A549 (cell line): Measurements from ENCODE around the gene ANP32E. TPM values are rescaled to one million over a fixed set of nuclear protein-coding genes. Genes with fewer than 3 reads are reported as not detected.

ENCODE experiments used
- ATAC-seq, 2 experiments: fragments of 200-7000 bp in 1 of 2; fragments of >200 bp in 1 of 2; cut with Nextera tagmentation in 1 of 2; cut with Tn5 transposase in 1 of 2; 3 replicates each; pipeline versions ENCODE4 v1.8.0 to v1.9.1; 2018 to 2020; ENCODE audit warnings: mild to moderate bottlenecking in 1 of 2, moderate library complexity in 1 of 2
- CTCF ChIA-PET: fragments of 300-600 bp; sonication (Branson Sonifier 250); formaldehyde crosslinking; extraction: SDS; loops from one replicate; lab custom pipeline; 2021; ENCODE audit warnings: antibody characterized with exemption, inconsistent platforms; lab: Yijun Ruan, JAX
- POLR2A ChIA-PET: fragments of 350-600 bp; formaldehyde crosslinking; extraction: SDS; loops from one replicate; lab custom pipeline; 2021; ENCODE audit warnings: antibody characterized with exemption, inconsistent platforms; lab: Yijun Ruan, JAX
- DNase-seq, 2 experiments: peaks; one replicate each; pipeline versions ENCODE4 v3.0.0 to v3.0.0-alpha.2; 2011 to 2016; ENCODE audit warnings: low read depth in 1 of 2, low spot score in 1 of 2
- FAIRE-seq: peaks from 2 replicates; lab custom pipeline; 2011; peaks lifted over from hg19 to GRCh38; lab: Jason Lieb, UNC
- H3K27ac ChIP-seq, 2 experiments: fragments of >200 bp; sonication (Bioruptor Twin); formaldehyde crosslinking; 3 replicates each; pipeline ENCODE4 v1.5.1; 2016 to 2017
- H3K4me1 ChIP-seq: fragments of >200 bp; sonication (Bioruptor Twin); formaldehyde crosslinking; 3 replicates; pipeline ENCODE4 v1.6.1; 2016
- H3K4me2 ChIP-seq: fragments of >200 bp; sonication (Bioruptor Twin); formaldehyde crosslinking; 3 replicates; pipeline ENCODE4 v1.6.1; 2016
- H3K4me3 ChIP-seq: fragments of >200 bp; sonication (Bioruptor Twin); formaldehyde crosslinking; 3 replicates; pipeline ENCODE4 v1.5.1; 2016
- H3K9me3 ChIP-seq: fragments of >200 bp; sonication (Bioruptor Twin); formaldehyde crosslinking; 3 replicates; pipeline ENCODE4 v1.6.1; 2016
- ATOH8 ChIP-seq: fragments of 250-450 bp; sonication (Bioruptor Pico); IDR thresholded peaks from 2 replicates; pipeline ENCODE4 v1.5.0; 2020; ENCODE audit warnings: low read depth, mild to moderate bottlenecking, moderate library complexity
- BHLHE40 ChIP-seq: IDR thresholded peaks from 2 replicates; pipeline ENCODE4 v1.6.1; 2012; ENCODE audit warnings: low read depth, low read length, inconsistent platforms
- CEBPB ChIP-seq, 2 experiments: fragments of >200 bp in 1 of 2; sonication (Bioruptor Twin) in 1 of 2; formaldehyde crosslinking in 1 of 2; IDR thresholded peaks; 2 replicates each; pipeline ENCODE4 v1.6.1; 2012 to 2016
- CHD2 ChIP-seq: fragments of 150-350 bp; IDR thresholded peaks from 2 replicates; pipeline ENCODE4 v1.6.1; 2014; ENCODE audit warnings: low read length; ENCODE audit not compliant: partially characterized antibody
- CHD4 ChIP-seq: fragments of 200-600 bp; sonication (generic); IDR thresholded peaks from 2 replicates; pipeline ENCODE4 v1.6.1; 2016; ENCODE audit warnings: antibody characterized with exemption, mild to moderate bottlenecking, borderline replicate concordance
- EHF ChIP-seq: fragments of 250-450 bp; sonication (Bioruptor Pico); IDR thresholded peaks from 2 replicates; pipeline ENCODE4 v1.5.0; 2020; ENCODE audit warnings: mild to moderate bottlenecking
- EHMT2 ChIP-seq: fragments of 200-600 bp; sonication (generic); IDR thresholded peaks from 2 replicates; pipeline ENCODE4 v1.6.1; 2016; ENCODE audit warnings: antibody characterized with exemption, low read depth, mild to moderate bottlenecking, moderate library complexity
- EP300 ChIP-seq, 2 experiments: fragments of >200 bp; sonication (Bioruptor Twin); formaldehyde crosslinking; IDR thresholded peaks; 2 replicates in 1 of 2; 3 replicates in 1 of 2; pipeline ENCODE4 v1.6.1; 2016 to 2017
- FOSB ChIP-seq: fragments of 250-450 bp; sonication (Bioruptor Pico); IDR thresholded peaks from 2 replicates; pipeline ENCODE4 v1.5.0; 2020; ENCODE audit warnings: mild to moderate bottlenecking, moderate library complexity
- FOSL2 ChIP-seq, 2 experiments: fragments of 450-650 bp in 1 of 2; fragments of >200 bp in 1 of 2; sonication (Bioruptor Twin) in 1 of 2; formaldehyde crosslinking; IDR thresholded peaks; 2 replicates each; pipeline versions ENCODE4 v1.5.0 to v1.6.1; 2016 to 2020; ENCODE audit warnings: mild to moderate bottlenecking in 1 of 2, moderate library complexity in 1 of 2
- JUN ChIP-seq, 2 experiments: fragments of >200 bp; sonication (Bioruptor Twin); formaldehyde crosslinking; IDR thresholded peaks; 2 replicates in 1 of 2; 3 replicates in 1 of 2; pipeline ENCODE4 v1.6.1; 2016 to 2017
- JUNB ChIP-seq: fragments of >200 bp; sonication (Bioruptor Twin); formaldehyde crosslinking; IDR thresholded peaks from 2 replicates; pipeline ENCODE4 v1.6.1; 2016
- MAX ChIP-seq: IDR thresholded peaks from 2 replicates; pipeline ENCODE4 v1.6.1; 2012
- MAZ ChIP-seq: fragments of 150-350 bp; IDR thresholded peaks from 2 replicates; pipeline ENCODE4 v1.6.1; 2014; ENCODE audit warnings: antibody characterized with exemption, low read depth, low read length, borderline replicate concordance
- MYC ChIP-seq: IDR thresholded peaks from 2 replicates; pipeline ENCODE4 v1.6.1; 2012; ENCODE audit warnings: mild to moderate bottlenecking, inconsistent platforms, low read length, improper control_type of control experiment, borderline replicate concordance
- NFE2L2 ChIP-seq: fragments of 150-350 bp; conservative IDR thresholded peaks from 2 replicates; pipeline ENCODE4 v1.6.1; 2014; ENCODE audit warnings: low read length
- RCOR1 ChIP-seq: fragments of 150-350 bp; IDR thresholded peaks from 2 replicates; pipeline ENCODE4 v1.6.1; 2014; ENCODE audit warnings: antibody characterized with exemption, low read length, low read depth
- RNF2 ChIP-seq: fragments of 200-600 bp; sonication (generic); IDR thresholded peaks from 2 replicates; pipeline ENCODE4 v1.6.1; 2016; ENCODE audit warnings: low read depth, mild to moderate bottlenecking, antibody characterized with exemption, moderate library complexity, borderline replicate concordance
- SREBF2 ChIP-seq: fragments of 450-650 bp; IDR thresholded peaks from 2 replicates; pipeline ENCODE4 v1.6.1; 2014; ENCODE audit warnings: mild to moderate bottlenecking, moderate library complexity
- TFCP2L1 ChIP-seq: fragments of 250-450 bp; sonication (Bioruptor Pico); IDR thresholded peaks from 2 replicates; pipeline ENCODE4 v1.5.0; 2021; ENCODE audit warnings: mild to moderate bottlenecking
- TP53 ChIP-seq: fragments of 250-450 bp; sonication (Bioruptor Pico); IDR thresholded peaks from 2 replicates; pipeline ENCODE4 v1.5.0; 2021; ENCODE audit warnings: mild to moderate bottlenecking, moderate library complexity
- ZNF302 ChIP-seq: fragments of 250-450 bp; sonication (Bioruptor Pico); IDR thresholded peaks from 2 replicates; pipeline ENCODE4 v1.9.0; 2021; ENCODE audit warnings: inconsistent platforms, mild to moderate bottlenecking, moderate library complexity
- WGBS: methylation state at CpG from one replicate; pipeline ENCODE4 v1.1.6; 2017; ENCODE audit errors: missing lambda C conversion rate; 5-methylcytosine and 5-hydroxymethylcytosine counted together
- polyA plus RNA-seq, 4 experiments: library from polyadenylated mRNA; depleted of rRNA in 3 of 4; stranded (reverse); fragments of >200 nt; fragmentation: RNase III in 1 of 4; extraction: RNeasy Plus Mini Kit Qiagen cat#74134 plus additional on column Dnase treatment in 1 of 4; gene quantifications; 2 replicates in 3 of 4; 3 replicates in 1 of 4; pipeline ENCODE4 v1.2.3, GENCODE V29; 2011 to 2017
- TF ChIP-seq, protein P1 (sequence below): fragments of 450-650 bp; IDR thresholded peaks from 2 replicates; pipeline ENCODE4 v1.6.1; 2014; ENCODE audit warnings: antibody characterized with exemption
- TF ChIP-seq, protein P2 (sequence below): fragments of 200-600 bp; sonication (generic); IDR thresholded peaks from 2 replicates; pipeline ENCODE4 v1.6.1; 2016; ENCODE audit warnings: antibody characterized with exemption, mild to moderate bottlenecking, moderate library complexity
- TF ChIP-seq, protein P3 (sequence below): fragments of >200 bp; sonication (Bioruptor Twin); formaldehyde crosslinking; IDR thresholded peaks from 2 replicates; pipeline ENCODE4 v1.6.1; 2016
- TF ChIP-seq, protein P4 (sequence below): fragments of >200 bp; sonication (Bioruptor Twin); formaldehyde crosslinking; IDR thresholded peaks from 3 replicates; pipeline ENCODE4 v1.6.1; 2016

The ANP32E gene
- polyA plus RNA-seq, 2 of the 4 experiments (the other 2 are of a cell fraction): 60.0 to 128 TPM

DNA sequence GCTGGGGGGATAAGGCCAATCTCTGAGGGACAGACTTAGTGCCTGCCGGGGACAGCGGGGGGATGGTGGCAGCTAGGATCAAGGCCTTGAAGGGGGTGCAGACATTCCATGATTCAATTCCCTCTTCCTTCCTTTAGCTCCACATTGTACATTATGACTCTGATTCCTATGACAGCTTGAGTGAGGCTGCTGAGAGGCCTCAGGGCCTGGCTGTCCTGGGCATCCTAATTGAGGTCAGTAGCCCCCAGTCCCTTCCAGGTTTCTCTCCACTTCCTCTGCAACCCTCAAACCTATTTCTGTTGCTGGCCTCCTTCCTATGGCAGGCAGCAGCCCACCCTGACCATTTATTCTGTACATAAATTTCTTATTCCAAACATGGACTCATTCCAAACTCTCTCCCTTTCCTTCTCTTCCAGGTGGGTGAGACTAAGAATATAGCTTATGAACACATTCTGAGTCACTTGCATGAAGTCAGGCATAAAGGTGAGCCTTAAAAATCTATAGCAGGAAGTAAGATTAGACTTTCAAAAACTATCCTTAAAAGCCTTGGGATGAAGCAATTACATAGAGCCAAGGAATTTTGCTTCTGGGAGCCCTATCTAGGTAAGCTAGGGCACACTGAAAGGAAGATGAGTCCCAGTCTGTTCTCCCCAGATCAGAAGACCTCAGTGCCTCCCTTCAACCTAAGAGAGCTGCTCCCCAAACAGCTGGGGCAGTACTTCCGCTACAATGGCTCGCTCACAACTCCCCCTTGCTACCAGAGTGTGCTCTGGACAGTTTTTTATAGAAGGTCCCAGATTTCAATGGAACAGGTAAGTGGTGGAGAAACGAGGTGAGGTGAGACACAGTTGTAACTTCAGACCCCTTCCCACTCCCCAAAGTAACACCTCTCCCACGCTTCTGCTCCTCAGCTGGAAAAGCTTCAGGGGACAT lies 26.7 kb upstream of the ANP32E start (continued):
- TF ChIP-seq, protein P1, sequence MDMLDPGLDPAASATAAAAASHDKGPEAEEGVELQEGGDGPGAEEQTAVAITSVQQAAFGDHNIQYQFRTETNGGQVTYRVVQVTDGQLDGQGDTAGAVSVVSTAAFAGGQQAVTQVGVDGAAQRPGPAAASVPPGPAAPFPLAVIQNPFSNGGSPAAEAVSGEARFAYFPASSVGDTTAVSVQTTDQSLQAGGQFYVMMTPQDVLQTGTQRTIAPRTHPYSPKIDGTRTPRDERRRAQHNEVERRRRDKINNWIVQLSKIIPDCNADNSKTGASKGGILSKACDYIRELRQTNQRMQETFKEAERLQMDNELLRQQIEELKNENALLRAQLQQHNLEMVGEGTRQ: no peak
- TF ChIP-seq CHD4 (no peak), TFCP2L1 (CRISPR knock-in tag) (no peak), TP53 (CRISPR knock-in tag) (no peak), RNF2 (no peak), EHMT2 (no peak)
- TF ChIP-seq, protein P2, sequence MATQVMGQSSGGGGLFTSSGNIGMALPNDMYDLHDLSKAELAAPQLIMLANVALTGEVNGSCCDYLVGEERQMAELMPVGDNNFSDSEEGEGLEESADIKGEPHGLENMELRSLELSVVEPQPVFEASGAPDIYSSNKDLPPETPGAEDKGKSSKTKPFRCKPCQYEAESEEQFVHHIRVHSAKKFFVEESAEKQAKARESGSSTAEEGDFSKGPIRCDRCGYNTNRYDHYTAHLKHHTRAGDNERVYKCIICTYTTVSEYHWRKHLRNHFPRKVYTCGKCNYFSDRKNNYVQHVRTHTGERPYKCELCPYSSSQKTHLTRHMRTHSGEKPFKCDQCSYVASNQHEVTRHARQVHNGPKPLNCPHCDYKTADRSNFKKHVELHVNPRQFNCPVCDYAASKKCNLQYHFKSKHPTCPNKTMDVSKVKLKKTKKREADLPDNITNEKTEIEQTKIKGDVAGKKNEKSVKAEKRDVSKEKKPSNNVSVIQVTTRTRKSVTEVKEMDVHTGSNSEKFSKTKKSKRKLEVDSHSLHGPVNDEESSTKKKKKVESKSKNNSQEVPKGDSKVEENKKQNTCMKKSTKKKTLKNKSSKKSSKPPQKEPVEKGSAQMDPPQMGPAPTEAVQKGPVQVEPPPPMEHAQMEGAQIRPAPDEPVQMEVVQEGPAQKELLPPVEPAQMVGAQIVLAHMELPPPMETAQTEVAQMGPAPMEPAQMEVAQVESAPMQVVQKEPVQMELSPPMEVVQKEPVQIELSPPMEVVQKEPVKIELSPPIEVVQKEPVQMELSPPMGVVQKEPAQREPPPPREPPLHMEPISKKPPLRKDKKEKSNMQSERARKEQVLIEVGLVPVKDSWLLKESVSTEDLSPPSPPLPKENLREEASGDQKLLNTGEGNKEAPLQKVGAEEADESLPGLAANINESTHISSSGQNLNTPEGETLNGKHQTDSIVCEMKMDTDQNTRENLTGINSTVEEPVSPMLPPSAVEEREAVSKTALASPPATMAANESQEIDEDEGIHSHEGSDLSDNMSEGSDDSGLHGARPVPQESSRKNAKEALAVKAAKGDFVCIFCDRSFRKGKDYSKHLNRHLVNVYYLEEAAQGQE: no peak

DNA sequence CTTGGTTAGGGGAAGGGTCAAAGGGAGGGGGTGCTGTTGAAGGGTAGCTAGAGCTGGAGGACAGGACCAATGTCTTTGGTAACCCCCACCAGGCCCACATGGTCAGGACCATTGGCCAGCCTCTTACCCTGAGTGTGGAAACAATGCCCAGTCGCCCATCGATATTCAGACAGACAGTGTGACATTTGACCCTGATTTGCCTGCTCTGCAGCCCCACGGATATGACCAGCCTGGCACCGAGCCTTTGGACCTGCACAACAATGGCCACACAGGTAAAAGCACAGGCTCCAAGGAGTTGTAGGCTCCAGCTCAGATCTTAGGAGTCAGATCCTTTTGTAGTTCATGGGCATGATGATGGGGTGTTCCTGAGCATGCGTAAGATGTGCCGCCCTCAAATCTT lies 25.5 kb upstream of the ANP32E start:
- Histone ChIP-seq H3K4me2 (no peak overlapping the region), H3K4me3 (no peak overlapping the region)
- ChIA-PET CTCF (interaction anchor here (2.1 to 3.0 kb wide), 3 partner anchors 18 to 20 kb away, joined by 7 to 10 read pairs (median 9); no protein-coding TSS in a partner anchor), POLR2A (interaction anchor here (1.0 kb wide), 1 partner anchor 9 kb away, joined by 3 read pairs; no protein-coding TSS in a partner anchor)
- FAIRE-seq: no peak
- TF ChIP-seq EP300 (IDR thresholded peaks at IDR 0.05) (no peak), SREBF2 (no peak), BHLHE40 (no peak), JUNB (no peak), JUN (IDR thresholded peaks at IDR 0.05) (no peak), MAZ (no peak), ZNF302 (CRISPR knock-in tag) (no peak), EHF (CRISPR knock-in tag) (no peak), FOSL2 (IDR thresholded peaks at IDR 0.05) (no peak), FOSL2 (CRISPR knock-in tag; IDR thresholded peaks at IDR 0.05) (no peak), MYC (no peak), CHD2 (no peak), NFE2L2 (no peak), ATOH8 (no peak), MAX (no peak), CEBPB (IDR thresholded peaks at IDR 0.05) (no peak), RCOR1 (no peak), FOSB (CRISPR knock-in tag) (no peak)
- TF ChIP-seq, protein P3, sequence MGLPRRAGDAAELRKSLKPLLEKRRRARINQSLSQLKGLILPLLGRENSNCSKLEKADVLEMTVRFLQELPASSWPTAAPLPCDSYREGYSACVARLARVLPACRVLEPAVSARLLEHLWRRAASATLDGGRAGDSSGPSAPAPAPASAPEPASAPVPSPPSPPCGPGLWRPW: no peak
- TF ChIP-seq, protein P4, sequence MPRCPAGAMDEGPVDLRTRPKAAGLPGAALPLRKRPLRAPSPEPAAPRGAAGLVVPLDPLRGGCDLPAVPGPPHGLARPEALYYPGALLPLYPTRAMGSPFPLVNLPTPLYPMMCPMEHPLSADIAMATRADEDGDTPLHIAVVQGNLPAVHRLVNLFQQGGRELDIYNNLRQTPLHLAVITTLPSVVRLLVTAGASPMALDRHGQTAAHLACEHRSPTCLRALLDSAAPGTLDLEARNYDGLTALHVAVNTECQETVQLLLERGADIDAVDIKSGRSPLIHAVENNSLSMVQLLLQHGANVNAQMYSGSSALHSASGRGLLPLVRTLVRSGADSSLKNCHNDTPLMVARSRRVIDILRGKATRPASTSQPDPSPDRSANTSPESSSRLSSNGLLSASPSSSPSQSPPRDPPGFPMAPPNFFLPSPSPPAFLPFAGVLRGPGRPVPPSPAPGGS: no peak
- TF ChIP-seq, protein P2: no peak
- TF ChIP-seq, all 56 proteins: peak for 0
- WGBS: 71% methylated on average over 6 of the region's 6 CpGs
- Histone ChIP-seq H3K27ac (no peak overlapping the region), H3K4me1 (0 out of 3 replicates have a peak, but pooled peaks cover 1% of the 10 kb centered on the region), H3K9me3 (no peaks in the 10 kb centered on the region)
- DNase-seq (no peak), ATAC-seq (no peak)
